Aorta (tissue), 5 donors: ENCODE data around the gene ETV1. TPM values are rescaled to one million over a fixed set of nuclear protein-coding genes. Genes with fewer than 3 reads are reported as not detected.
A peak's percentile ranks its signal among the peaks of the same experiment; 100 is the strongest.

ENCODE experiments used
- ATAC-seq: fragments of 200-7000 bp; cut with Tn5 transposase; one replicate; pipeline ENCODE4 v1.9.1; 2022; ENCODE audit warnings: moderate library complexity; ENCODE audit not compliant: low FRiP score
- DNase-seq, 2 donors: peaks; one replicate each; pipeline ENCODE4 v3.0.0-alpha.2; 2020
- H3K27ac ChIP-seq, 2 donors: one replicate each; pipeline ENCODE4 v1.5.1; 2013; ENCODE audit warnings: low read length in 2 of 2, mild to moderate bottlenecking in 2 of 2, moderate library complexity in 2 of 2, control low read depth in 1 of 2, inconsistent platforms in 1 of 2, low read depth in 1 of 2
- H3K27me3 ChIP-seq, 2 donors: one replicate each; pipeline ENCODE4 v1.6.1; 2013; ENCODE audit warnings: control low read depth in 1 of 2, low read length in 1 of 2, mild to moderate bottlenecking in 1 of 2, moderate library complexity in 1 of 2; ENCODE audit not compliant: insufficient read depth in 2 of 2, control insufficient read depth in 1 of 2
- H3K36me3 ChIP-seq, 2 donors: one replicate each; pipeline ENCODE4 v1.6.1; 2013; ENCODE audit warnings: control low read depth in 1 of 2, low read length in 1 of 2, mild to moderate bottlenecking in 1 of 2; ENCODE audit not compliant: insufficient read depth in 2 of 2, control insufficient read depth in 1 of 2
- H3K4me1 ChIP-seq, 2 donors: one replicate each; pipeline ENCODE4 v1.6.1; 2013; ENCODE audit warnings: low read length in 2 of 2, control low read depth in 1 of 2, mild to moderate bottlenecking in 1 of 2, moderate library complexity in 1 of 2; ENCODE audit not compliant: insufficient read depth in 2 of 2, control insufficient read depth in 1 of 2
- H3K4me3 ChIP-seq, 2 donors: one replicate each; pipeline ENCODE4 v1.5.1; 2013; ENCODE audit warnings: low read length in 2 of 2, control low read depth in 1 of 2, mild to moderate bottlenecking in 1 of 2
- H3K9me3 ChIP-seq: one replicate; pipeline ENCODE4 v1.6.1; 2013; ENCODE audit warnings: mild to moderate bottlenecking, low read length; ENCODE audit not compliant: control insufficient read depth
- WGBS, 2 donors: extraction: QIAGEN DNeasy Blood & Tissue Kit; methylation state at CpG; one replicate each; pipeline ENCODE4 v1.1.7; 2013; 5-methylcytosine and 5-hydroxymethylcytosine counted together
- intact Hi-C, 2 donors: fragments of 100-400 bp; cut with DNase I; formaldehyde crosslinking; loops; one replicate each; pipeline versions ENCODE4 v1.14.2 to v1.15.0; 2022
- polyA plus RNA-seq, 2 donors: library from polyadenylated mRNA; stranded (reverse); fragments of 200-250 nt; gene quantifications; one replicate each; pipeline ENCODE4 v1.2.3, GENCODE V29; 2013
- total RNA-seq, 2 donors: library from RNA; stranded (reverse); fragmentation: NEBNext Ultra II Directional; extraction: Animal tissue kit (Norgen Biotek cat#: 25700); gene quantifications; one replicate each; pipeline ENCODE4 v1.2.1, GENCODE V29; 2021
- donor health status: healthy with polysubstance abuse.
- donor health status: Bipolar disorder and iron deficiency.
- donor health status: DM: no; HTN: no; CAD: no.
- donor health status: DM: no; HTN: no; CAD: no.
- donor health status: DM: yes; HTN: yes; CAD: no.

ETV1 gene
- total and polyA plus RNA-seq, 4 donors = 6.5 to 15.1 (median 8.4) TPM

DNA sequence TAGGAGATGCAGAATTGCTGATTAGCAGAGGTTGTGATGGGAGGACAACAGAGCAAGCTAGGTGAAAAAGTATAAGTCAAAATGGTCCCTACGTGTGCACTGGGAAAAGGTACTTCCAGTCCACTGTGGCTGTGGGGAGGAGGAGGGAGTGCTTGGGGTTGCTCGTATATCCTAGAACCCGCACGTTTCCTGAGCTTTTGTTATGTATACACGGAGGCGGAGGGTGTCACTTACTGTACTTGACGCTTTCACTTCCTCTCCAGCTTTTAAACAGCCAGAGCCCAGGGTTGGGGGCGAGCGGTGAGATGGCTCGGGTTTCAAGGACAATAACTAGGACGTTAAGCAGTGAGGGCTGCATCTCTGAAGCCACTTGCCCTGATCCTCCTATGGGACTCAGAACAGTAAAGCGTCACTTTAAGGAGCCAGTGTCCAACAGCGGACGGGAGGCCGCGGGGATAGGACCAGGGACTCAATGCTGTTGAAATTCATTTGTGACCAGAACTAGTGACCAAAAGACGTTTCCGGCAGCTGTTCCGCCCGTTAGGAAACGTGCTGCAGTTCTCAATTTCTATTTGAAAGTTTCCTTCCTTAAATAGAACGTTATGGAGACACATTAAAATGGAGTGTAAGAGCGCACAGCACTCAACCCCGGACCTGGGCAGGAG, 985 bp upstream of the ETV1 start:
- 0 to 1% methylated on average over 24 of the region's 24 CpGs for WGBS, 2 donors
- Histone ChIP-seq H3K27me3 (no peaks in the 10 kb centered on the region), H3K9me3 (no peaks in the 10 kb centered on the region), H3K27ac (peak overlapping the region in 1 of 2 donors; percentile 87), H3K4me1 (no peaks in the 10 kb centered on the region), H3K36me3 (no peaks in the 10 kb centered on the region), H3K4me3 (peak overlapping the region; percentile 54 to 78)
- intact Hi-C loops = loop anchor here in 1 of 2 donors (5.0 kb wide), 1 partner anchor 63 kb away; no protein-coding TSS in a partner anchor
- DNase-seq = peak in 1 of 2 donors; percentile 62
- peak; percentile 70 for ATAC-seq

DNA sequence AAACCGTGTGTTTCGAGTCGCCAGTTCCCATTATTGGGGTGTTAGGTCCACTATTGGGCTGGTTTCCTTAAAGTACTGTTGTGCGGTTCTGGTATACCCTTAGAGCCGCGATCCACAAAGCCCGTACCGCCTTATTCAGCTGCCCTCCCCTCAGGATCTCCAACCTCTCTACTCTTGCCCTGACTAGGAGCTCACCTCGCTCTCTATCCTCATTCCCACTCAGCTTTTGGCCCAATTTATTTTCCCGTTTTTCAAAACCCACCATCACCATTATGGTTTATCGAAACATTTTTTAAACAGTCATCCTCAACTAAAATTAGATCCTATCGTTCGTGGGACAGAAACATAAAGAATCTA, 461 bp upstream of the ETV1 start:
- ATAC-seq = peak; percentile 39
- DNase-seq = no peak
- no peaks in the 10 kb centered on the region for H3K4me1 ChIP-seq
- H3K27me3 ChIP-seq = no peaks in the 10 kb centered on the region
- H3K27ac ChIP-seq = peak overlapping the region; percentile 0 to 97
- 0 to 1% methylated on average over 13 of the region's 13 CpGs for WGBS, 2 donors
- intact Hi-C loops = loop anchor here in 1 of 2 donors (5.0 kb wide), 1 partner anchor 63 kb away; no protein-coding TSS in a partner anchor
- H3K36me3 ChIP-seq = no peaks in the 10 kb centered on the region
- H3K9me3 ChIP-seq = no peaks in the 10 kb centered on the region
- H3K4me3 ChIP-seq = peak overlapping the region; percentile 54 to 78

DNA sequence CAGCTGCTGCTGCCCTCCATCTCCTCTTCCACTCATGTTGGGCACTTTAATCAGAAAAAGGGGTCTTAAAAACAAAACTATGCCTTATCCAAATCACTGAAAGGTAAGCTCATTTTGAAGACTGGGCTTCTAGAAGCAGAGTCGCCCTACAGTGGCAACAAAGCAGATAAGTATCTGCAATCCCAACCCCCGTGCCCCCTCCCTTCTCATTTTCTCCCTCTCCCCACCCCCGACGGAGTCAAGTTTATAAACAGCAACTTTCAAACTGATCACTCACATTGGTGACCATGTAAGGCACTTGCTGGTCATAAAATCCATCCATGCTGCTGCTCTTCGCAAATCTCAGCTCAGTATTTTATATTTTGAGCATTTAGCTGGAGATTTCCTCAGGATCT, 738 bp downstream of the ETV1 start:
- Histone ChIP-seq H3K4me1 (no peaks in the 10 kb centered on the region), H3K27me3 (no peaks in the 10 kb centered on the region), H3K27ac (no peak overlapping the region), H3K4me3 (peak overlapping the region; percentile 54 to 78), H3K9me3 (no peaks in the 10 kb centered on the region), H3K36me3 (no peaks in the 10 kb centered on the region)
- DNase-seq (no peak), ATAC-seq (no peak)
- 3 to 5% methylated on average over 5 of the region's 5 CpGs for WGBS, 2 donors
- intact Hi-C loops = no loop called here

DNA sequence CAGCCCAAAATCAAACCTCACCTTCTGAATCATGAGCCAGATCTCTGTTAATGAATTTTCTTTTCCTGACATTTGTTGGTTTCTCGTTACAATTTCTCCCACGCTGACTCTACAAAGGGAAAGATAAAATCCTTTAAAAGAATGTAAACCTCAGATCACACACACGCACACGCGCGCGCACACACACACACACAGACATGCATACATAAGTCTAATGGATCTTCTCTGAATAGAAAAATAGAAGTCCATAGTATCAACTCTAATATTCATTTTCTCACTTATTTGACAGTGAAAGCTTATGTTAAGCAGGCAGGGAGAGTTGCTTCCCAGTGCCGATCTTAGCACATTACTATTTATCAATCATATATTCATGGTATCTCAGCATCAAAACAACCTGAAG, 1.4 kb downstream of the ETV1 start:
- intact Hi-C loops = no loop called here
- ATAC-seq = no peak
- H3K27me3 ChIP-seq = no peaks in the 10 kb centered on the region
- H3K27ac ChIP-seq = no peak overlapping the region
- WGBS, 2 donors = 30 to 33% methylated on average over 8 of the region's 8 CpGs
- H3K36me3 ChIP-seq = no peaks in the 10 kb centered on the region
- no peaks in the 10 kb centered on the region for H3K9me3 ChIP-seq
- H3K4me1 ChIP-seq = no peaks in the 10 kb centered on the region
- no peak for DNase-seq
- peak overlapping the region in 1 of 2 donors; percentile 78 for H3K4me3 ChIP-seq

DNA sequence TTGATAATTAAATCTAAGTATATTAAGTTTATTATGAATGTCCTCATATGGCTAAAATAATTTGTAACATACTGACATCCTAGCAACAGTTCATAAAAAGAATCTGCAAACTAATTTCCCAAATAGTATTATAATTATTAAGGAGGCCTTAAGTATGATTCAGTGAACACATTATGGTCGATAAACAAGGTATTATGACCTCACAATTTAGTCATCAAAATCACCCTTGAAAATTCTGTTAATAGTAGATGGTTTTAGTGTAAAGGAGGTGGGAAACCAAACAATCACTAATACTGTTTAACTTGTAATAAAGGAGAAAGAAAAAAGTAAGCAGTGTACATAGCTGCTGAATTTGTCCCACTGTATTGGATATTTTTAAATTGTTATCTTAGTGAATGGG, 2.1 kb downstream of the ETV1 start:
- no peaks in the 10 kb centered on the region for H3K27me3 ChIP-seq
- H3K36me3 ChIP-seq = no peaks in the 10 kb centered on the region
- intact Hi-C loops = no loop called here
- WGBS, 2 donors = 87% methylated on average over 1 of the region's 1 CpG
- H3K4me1 ChIP-seq = no peaks in the 10 kb centered on the region
- DNase-seq (no peak), ATAC-seq (no peak)
- H3K27ac ChIP-seq = no peak overlapping the region
- H3K9me3 ChIP-seq = no peaks in the 10 kb centered on the region
- no peak overlapping the region for H3K4me3 ChIP-seq

DNA sequence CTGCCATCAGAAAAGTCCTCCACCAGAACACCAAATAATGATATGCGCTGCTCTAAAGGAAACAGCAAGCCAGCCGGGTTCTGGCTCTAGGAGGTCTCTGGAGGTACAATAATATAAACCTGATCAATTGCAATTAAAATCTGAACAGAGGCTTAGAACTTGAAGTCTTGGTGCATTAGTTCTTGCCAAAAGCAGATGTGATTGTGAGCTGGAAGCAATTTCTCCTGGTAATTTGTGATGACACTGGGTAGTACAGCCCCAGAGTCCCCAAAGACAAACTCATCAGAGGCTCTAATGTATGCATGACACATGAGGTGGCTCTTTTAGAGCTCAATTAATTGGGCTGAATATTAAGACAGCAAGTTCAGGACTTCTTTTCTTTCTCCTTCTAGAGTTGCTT, 3.3 kb downstream of the ETV1 start:
- intact Hi-C loops = no loop called here
- WGBS, 2 donors = 94 to 95% methylated on average over 2 of the region's 2 CpGs
- no peak overlapping the region for H3K4me3 ChIP-seq

DNA sequence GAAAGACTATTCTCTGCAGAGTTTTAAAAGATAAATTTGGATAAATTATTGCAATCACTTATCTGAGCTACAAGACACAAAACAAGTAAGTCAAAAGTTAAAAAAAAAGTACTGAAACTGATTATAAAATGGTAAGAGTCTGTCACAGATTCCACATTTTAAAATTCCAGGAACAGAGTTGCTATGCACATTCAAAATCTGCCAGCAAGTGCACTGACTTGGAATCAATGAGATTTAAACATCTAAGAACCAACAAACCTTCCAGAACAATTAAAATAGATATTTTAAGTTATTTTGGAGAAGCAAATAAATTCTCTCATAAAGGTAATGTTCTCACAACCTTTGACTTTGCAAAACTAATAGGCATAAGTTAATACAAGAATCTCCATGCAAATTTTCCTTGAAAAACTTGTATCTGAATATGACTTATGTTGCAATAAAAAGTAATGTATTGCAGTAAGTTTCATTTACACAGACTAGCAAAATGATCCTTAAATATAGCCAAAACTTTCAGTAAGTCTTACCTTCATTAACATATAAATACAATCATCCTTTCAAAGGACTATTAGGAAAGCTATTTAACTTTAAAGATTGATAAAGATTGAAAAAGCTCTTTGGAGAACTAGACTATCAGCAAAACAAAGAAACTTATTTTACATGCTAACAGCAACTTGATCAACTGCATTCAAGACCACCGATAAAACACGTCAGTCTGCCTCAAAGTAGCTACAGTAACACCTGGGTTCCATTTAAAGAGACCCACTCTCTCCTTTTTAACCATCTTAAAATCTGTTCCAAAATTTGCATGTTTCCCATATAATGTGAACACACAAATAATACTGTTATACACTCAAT, 4.4 kb downstream of the ETV1 start:
- Histone ChIP-seq H3K27ac (no peak overlapping the region), H3K9me3 (no peaks in the 10 kb centered on the region), H3K27me3 (no peaks in the 10 kb centered on the region), H3K4me1 (no peaks in the 10 kb centered on the region), H3K4me3 (no peak overlapping the region), H3K36me3 (no peaks in the 10 kb centered on the region)
- 91 to 94% methylated on average over 2 of the region's 2 CpGs for WGBS, 2 donors
- DNase-seq (no peak), ATAC-seq (no peak)
- intact Hi-C loops = no loop called here

More for the DNA sequence above, 3.3 kb downstream of the ETV1 start:
- Histone ChIP-seq H3K9me3 (no peaks in the 10 kb centered on the region), H3K36me3 (no peaks in the 10 kb centered on the region), H3K4me1 (no peaks in the 10 kb centered on the region), H3K27ac (no peak overlapping the region), H3K27me3 (no peaks in the 10 kb centered on the region)
- DNase-seq (no peak), ATAC-seq (no peak)

DNA sequence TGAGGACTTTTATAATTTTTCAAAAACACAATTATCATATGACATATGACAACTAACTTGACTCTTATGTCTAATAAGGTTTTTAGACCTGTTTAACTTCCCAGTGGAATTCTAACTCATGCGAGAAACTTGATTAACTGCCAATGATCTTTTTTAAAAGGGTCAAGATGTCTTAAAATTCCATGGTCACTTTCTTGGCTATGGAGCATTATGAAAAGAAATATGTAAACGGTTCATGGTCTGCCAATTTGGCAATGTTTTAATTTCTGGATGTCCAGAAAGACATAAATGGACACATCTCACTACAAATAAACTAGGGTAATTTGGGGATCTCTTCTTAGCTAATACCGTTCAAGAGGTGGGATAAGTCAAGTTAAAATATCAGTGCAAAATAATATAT, 5.4 kb downstream of the ETV1 start:
- no peaks in the 10 kb centered on the region for H3K27me3 ChIP-seq
- no peaks in the 10 kb centered on the region for H3K36me3 ChIP-seq
- H3K27ac ChIP-seq = no peak overlapping the region
- intact Hi-C loops = no loop called here
- WGBS, 2 donors = 55 to 74% methylated on average over 3 of the region's 3 CpGs
- H3K4me1 ChIP-seq = no peaks in the 10 kb centered on the region
- no peaks in the 10 kb centered on the region for H3K9me3 ChIP-seq
- DNase-seq (no peak), ATAC-seq (no peak)
- H3K4me3 ChIP-seq = no peak overlapping the region
